ENCODE data around the gene PRKG1. TPM values are rescaled to one million over a fixed set of nuclear protein-coding genes. Genes with fewer than 3 reads are reported as not detected.

The PRKG1 gene
- total and polyA plus RNA-seq, 2 of the 8 experiments (the other 6 are each of a cell fraction or from before 2014, with no cell fraction given), result 4.2 to 15.2 TPM

DNA sequence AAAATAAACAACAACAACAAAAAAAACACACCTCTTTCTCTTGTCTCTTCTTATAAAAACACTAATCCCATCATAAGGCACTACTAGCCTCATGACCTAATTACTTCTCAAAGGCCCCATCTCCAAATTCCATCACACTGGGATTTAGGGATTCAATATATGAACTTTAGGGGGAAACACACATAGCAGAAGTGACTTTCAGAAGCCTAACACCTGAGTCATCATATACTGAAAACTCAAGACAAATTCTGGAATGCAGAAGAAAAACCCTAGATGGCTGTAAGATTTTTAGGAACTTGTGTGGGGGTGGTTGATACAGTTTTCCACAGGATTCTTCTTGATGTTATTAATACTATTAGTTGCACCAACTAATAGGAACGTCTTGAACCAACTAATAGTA, 658.8 kb downstream of the PRKG1 start:
- H3K79me2 ChIP-seq (ENCODE audit: control insufficient read depth in 1 of 2, insufficient read depth in 2 of 2, low read length in 2 of 2), result no peaks in the 10 kb centered on the region
- H3K27me3 ChIP-seq (replicated peaks in 1 of 4; ENCODE audit: control insufficient read depth in 3 of 4, extremely low read depth in 1 of 4, insufficient read depth in 3 of 4, low read length in 3 of 4), result no peaks in the 10 kb centered on the region
- CTCF ChIA-PET (ENCODE audit: partially characterized antibody), result interaction anchor here (1.0 kb wide), 1 partner anchor 46 kb away, joined by 4 read pairs; no protein-coding TSS in a partner anchor
- no peaks in the 10 kb centered on the region for H3K23me2 ChIP-seq (ENCODE audit: low read depth, low read length)
- FAIRE-seq (no peak), DNase-seq (ENCODE audit: low read depth in 1 of 2, low spot score in 2 of 2) (no peak)
- POLR2A ChIA-PET (ENCODE audit: partially characterized antibody), result no interaction called here
- H3K4me1 ChIP-seq (replicated peaks in 1 of 4; ENCODE audit: control insufficient read depth in 3 of 4, insufficient read depth in 4 of 4, low read length in 3 of 4), result no peaks in the 10 kb centered on the region
- no peak overlapping the region for H3K9ac ChIP-seq (replicated peaks in 1 of 4; ENCODE audit: extremely low read depth in 1 of 4, low read depth in 3 of 4, low read length in 3 of 4)
- no peak overlapping the region for H2AK5ac ChIP-seq (ENCODE audit: low read depth, low read length)
- H2BK5ac ChIP-seq (ENCODE audit: low read depth, low read length), result no peak overlapping the region
- H2BK12ac ChIP-seq (ENCODE audit: low read depth, low read length), result no peak overlapping the region
- no peak overlapping the region for H3K27ac ChIP-seq (ENCODE audit: low read depth, low read length)
- H3K18ac ChIP-seq (ENCODE audit: extremely low read depth, low read length), result no peak overlapping the region
- no peaks in the 10 kb centered on the region for H3K9me3 ChIP-seq (ENCODE audit: insufficient read depth in 2 of 2, low read depth in 1 of 2, low read length in 1 of 2)
- no peak overlapping the region for H4K91ac ChIP-seq (replicated peaks; ENCODE audit: insufficient read length, low read length)
- H2BK120ac ChIP-seq (replicated peaks; ENCODE audit: low read depth, low read length), result no peak overlapping the region
- H2BK20ac ChIP-seq (ENCODE audit: low read length), result no peak overlapping the region
- no peak overlapping the region for H3K23ac ChIP-seq (ENCODE audit: insufficient read length)
- H3K36me3 ChIP-seq (ENCODE audit: control insufficient read depth in 2 of 4, insufficient read depth in 4 of 4, low read length in 3 of 4), result no peaks in the 10 kb centered on the region
- no peak overlapping the region for H3K4ac ChIP-seq (replicated peaks; ENCODE audit: insufficient read length, low read depth, low read length)
- no peak overlapping the region for H2AFZ ChIP-seq (ENCODE audit: low read length)
- no peak overlapping the region for H4K5ac ChIP-seq (ENCODE audit: insufficient read length, low read depth, low read length)
- no peaks in the 10 kb centered on the region for H4K20me1 ChIP-seq (replicated peaks in 1 of 2; ENCODE audit: control insufficient read depth in 1 of 2, insufficient read depth in 2 of 2, low read length in 2 of 2)
- no peak overlapping the region for H4K8ac ChIP-seq (ENCODE audit: extremely low read depth, insufficient read depth, low read length)
- H2BK15ac ChIP-seq (ENCODE audit: low read length), result no peak overlapping the region
- no peak overlapping the region for H3K56ac ChIP-seq (replicated peaks; ENCODE audit: insufficient read length, low read depth, low read length)
- H3K14ac ChIP-seq (ENCODE audit: insufficient read length), result no peak overlapping the region
- H3K4me3 ChIP-seq (ENCODE audit: extremely low read depth in 1 of 4, insufficient read depth in 2 of 4, low read depth in 3 of 4, low read length in 4 of 4), result no peak overlapping the region
- 95% methylated on average over 1 of the region's 1 CpG; no CpG with 5 or more reads in 1 of the 2 experiments for WGBS, 2 experiments (ENCODE audit: extremely low coverage in 1 of 2, insufficient coverage in 1 of 2, insufficient read length in 1 of 2, insufficient replicate concordance in 2 of 2, low coverage in 1 of 2, low lambda C conversion rate in 2 of 2, missing lambda C conversion rate in 1 of 2)
- H3K4me2 ChIP-seq (ENCODE audit: insufficient read depth in 1 of 2, low read depth in 2 of 2, low read length in 2 of 2), result no peak overlapping the region
- no peaks in the 10 kb centered on the region for H3K79me1 ChIP-seq (ENCODE audit: low read depth, low read length)
- TF ChIP-seq ZNF274 (IDR thresholded peaks at IDR 0.05; ENCODE audit: borderline replicate concordance, extremely low read depth, low read length), result no peak
- TF ChIP-seq CHD1 (IDR thresholded peaks at IDR 0.05; ENCODE audit: low read depth, low read length), result no peak
- TF ChIP-seq GTF2F1 (IDR thresholded peaks at IDR 0.05; ENCODE audit: borderline replicate concordance, low read depth, low read length), result no peak
- TF ChIP-seq RXRA (IDR thresholded peaks at IDR 0.05; ENCODE audit: insufficient read depth, low read depth, low read length), result no peak
- TF ChIP-seq HDAC2 (IDR thresholded peaks at IDR 0.05; ENCODE audit: borderline replicate concordance in 1 of 2, low read depth in 2 of 2, low read length in 2 of 2), result no peak
- TF ChIP-seq MAFK (IDR thresholded peaks at IDR 0.05; ENCODE audit: low read depth, low read length), result no peak
- no peak for TF ChIP-seq BCL11A (IDR thresholded peaks at IDR 0.05; ENCODE audit: low read depth in 2 of 2, low read length in 2 of 2)
- TF ChIP-seq SP2 (IDR thresholded peaks at IDR 0.05; ENCODE audit: low read length), result no peak

Measured in H1 (cell line).